NCI-H226 (cell line): ENCODE results near the gene ANKRD24.
"Not testable (repeated sequence)": the region's sequence is repeated elsewhere in the genome, so short reads cannot be mapped to it uniquely, and the experiment has no call there.

Source experiments
- DNase-seq: peaks from one replicate; pipeline ENCODE4 v3.0.0-alpha.2; 2015

The ANKRD24 gene

GRCh38 chr19:4233282-4233853 lies 50.9 kb downstream of the ANKRD24 start:
- DNase-seq, result no peak

- DNase-seq, result no peak
Observed at GRCh38 chr19:4234142-4234861, 51.8 kb downstream of the ANKRD24 start.

- no peak for DNase-seq
Observed at GRCh38 chr19:4234862-4235201, 52.3 kb downstream of the ANKRD24 start.

GRCh38 chr19:4237510-4237909 lies 55.0 kb downstream of the ANKRD24 start:
- not testable (repeated sequence) for DNase-seq

GRCh38 chr19:4238831-4239230 lies 56.3 kb downstream of the ANKRD24 start:
- DNase-seq, result no peak

- no peak for DNase-seq
Observed at GRCh38 chr19:4241824-4242430, 59.4 kb downstream of the ANKRD24 start.

- not testable (repeated sequence) for DNase-seq
Observed at GRCh38 chr19:4245938-4246337, 63.4 kb downstream of the ANKRD24 start.

- DNase-seq, result peak; percentile 95
Observed at GRCh38 chr19:4246767-4247593, 64.5 kb downstream of the ANKRD24 start, which contains the start of gene YJU2. TSS of gene YJU2 (plus strand) at chr19:4247080. CDS start at chr19:4247147, 67 bp downstream.

- DNase-seq, result no peak
Observed at GRCh38 chr19:4256563-4256962, 74.1 kb downstream of the ANKRD24 start.

- DNase-seq, result no peak
Observed at GRCh38 chr19:4257025-4257424, 74.5 kb downstream of the ANKRD24 start.

GRCh38 chr19:4258181-4258580 lies 75.7 kb downstream of the ANKRD24 start:
- no peak for DNase-seq

GRCh38 chr19:4260613-4261191 lies 78.2 kb downstream of the ANKRD24 start:
- DNase-seq, result no peak

GRCh38 chr19:4264812-4265211 lies 82.3 kb downstream of the ANKRD24 start:
- no peak for DNase-seq

- DNase-seq, result no peak
Observed at GRCh38 chr19:4266253-4267000, 83.9 kb downstream of the ANKRD24 start.

- DNase-seq, result no peak
Observed at GRCh38 chr19:4267101-4267900, 84.8 kb downstream of the ANKRD24 start.

- no peak for DNase-seq
Observed at GRCh38 chr19:4267901-4268815, 85.7 kb downstream of the ANKRD24 start.

GRCh38 chr19:4268816-4269430 lies 86.4 kb downstream of the ANKRD24 start:
- no peak for DNase-seq

- DNase-seq, result no peak
Observed at GRCh38 chr19:4272894-4273293, 90.4 kb downstream of the ANKRD24 start.

GRCh38 chr19:4274321-4274686 lies 91.8 kb downstream of the ANKRD24 start:
- not testable (repeated sequence) for DNase-seq
